H7 (cell line): ENCODE data around the gene XRCC1. TPM values are rescaled to one million over a fixed set of nuclear protein-coding genes. Genes with fewer than 3 reads are reported as not detected.

ENCODE experiments used
- total RNA-seq: library from RNA; depleted of rRNA; stranded (reverse); fragments of >200 nt; shearing (Covaris generic); gene quantifications from 2 replicates; pipeline ENCODE4 v1.2.3, GENCODE V29; 2014; rRNA removed

XRCC1 gene
- total RNA-seq, 1 experiment from 2014 or later: 58.8 TPM

Other genes with a start within 250 kb of the XRCC1 start
- 2.0 and 2.7 TPM in 2 replicates for gene CD177, start 221.8 kb downstream of the XRCC1 start, total RNA-seq
- gene TEX101, start 160.6 kb downstream of the XRCC1 start, total RNA-seq: not detected in 2 replicates
- 0.11 TPM in 1 of 2 replicates, not detected in the other for gene LYPD3, start 109.9 kb downstream of the XRCC1 start, total RNA-seq
- 3.5 and 7.9 TPM in 2 replicates for gene PHLDB3, start 70.8 kb downstream of the XRCC1 start, total RNA-seq
- gene ETHE1, start 48.3 kb downstream of the XRCC1 start, total RNA-seq: 15.0 and 17.0 TPM in 2 replicates
- gene ZNF575, start 42.3 kb downstream of the XRCC1 start, total RNA-seq: not detected in 2 replicates
- 4.9 and 6.2 TPM in 2 replicates for gene PINLYP, start 274 bp upstream of the XRCC1 start, total RNA-seq
- 11.2 and 16.5 TPM in 2 replicates for gene IRGQ, start 20.6 kb upstream of the XRCC1 start, total RNA-seq
- gene ZNF576, start 21.1 kb upstream of the XRCC1 start, total RNA-seq: 12.3 and 18.6 TPM in 2 replicates
- gene SRRM5, start 36.6 kb upstream of the XRCC1 start, total RNA-seq: 0.21 and 0.26 TPM in 2 replicates
- gene ZNF428, start 44.1 kb upstream of the XRCC1 start, total RNA-seq: 59.0 and 70.5 TPM in 2 replicates
- gene CADM4, start 64.3 kb upstream of the XRCC1 start, total RNA-seq: 9.9 and 12.3 TPM in 2 replicates
- 16.9 and 31.0 TPM in 2 replicates for gene PLAUR, start 94.6 kb upstream of the XRCC1 start, total RNA-seq
- not detected in 2 replicates for gene IRGC, start 140.5 kb upstream of the XRCC1 start, total RNA-seq
- 23.4 and 33.6 TPM in 2 replicates for gene SMG9, start 179.4 kb upstream of the XRCC1 start, total RNA-seq
- 0.62 and 1.1 TPM in 2 replicates for gene KCNN4, start 205.4 kb upstream of the XRCC1 start, total RNA-seq
- gene LYPD5, start 226.9 kb upstream of the XRCC1 start, total RNA-seq: 0.21 and 1.8 TPM in 2 replicates